ENCODE data around the gene OR4N2. TPM values are rescaled to one million over a fixed set of nuclear protein-coding genes. Genes with fewer than 3 reads are reported as not detected.
"Not testable (repeated sequence)": the region's sequence is repeated elsewhere in the genome, so short reads cannot be mapped to it uniquely, and the experiment has no call there.

OR4N2 gene
- polyA plus RNA-seq (not detected in 3 replicates), polyA minus RNA-seq (not detected in 3 replicates)
- polyA plus RNA-seq (2011; ENCODE audit: low read depth), result not detected
- polyA plus RNA-seq (2011; cell fraction: cytosol; rRNA removed), result not detected in 2 replicates
- polyA plus RNA-seq (2011; cell fraction: nucleus; rRNA removed), result not detected in 2 replicates
- not detected in 2 replicates for polyA plus RNA-seq (2012; ENCODE audit: low replicate concordance)
- polyA minus RNA-seq (2011; cell fraction: cytosol; rRNA and poly(A)+ RNA removed), result not detected
- not detected in 2 replicates for polyA minus RNA-seq (2011; cell fraction: nucleus; rRNA and poly(A)+ RNA removed)

GRCh38 chr14:19803470-19803869 is at the start of gene OR4N2:
TSS of gene OR4N2 (plus strand) at chr14:19803770. CDS start at chr14:19827449, 23,679 bp downstream.
- DNase-seq (ENCODE audit: low read depth, low spot score); H3K9ac ChIP-seq (ENCODE audit: control insufficient read depth, extremely low read depth, insufficient read depth, low read length); H3K27me3 ChIP-seq (ENCODE audit: control insufficient read depth, extremely low read depth, insufficient read depth, low read length); H3K36me3 ChIP-seq (ENCODE audit: control insufficient read depth in 2 of 2, extremely low read depth in 1 of 2, insufficient read depth in 2 of 2, low read length in 2 of 2); H3K4me3 ChIP-seq (ENCODE audit: control insufficient read depth in 2 of 3, extremely low read depth in 1 of 3, insufficient read depth in 2 of 3, low read depth in 1 of 3, low read length in 3 of 3); H3K27ac ChIP-seq (ENCODE audit: control insufficient read depth, insufficient read depth, low read length); H2AFZ ChIP-seq (ENCODE audit: control insufficient read depth, low read length); dilution Hi-C loops (cut with MboI; ENCODE audit: extremely low pct_ligation_motif_present, low sequenced_read_pairs); H3K4me1 ChIP-seq (ENCODE audit: control insufficient read depth, extremely low read depth, insufficient read depth, low read length); H3K9me1 ChIP-seq (ENCODE audit: control insufficient read depth, extremely low read depth, insufficient read depth, low read length); H4K20me1 ChIP-seq (ENCODE audit: control insufficient read depth, extremely low read depth, insufficient read depth, low read length); H3K79me2 ChIP-seq (ENCODE audit: control insufficient read depth, insufficient read depth, low read length); H3K4me2 ChIP-seq (ENCODE audit: control insufficient read depth, extremely low read depth, insufficient read depth, low read depth, low read length); FAIRE-seq: not testable (repeated sequence)
- peaks cover 11% of the 10 kb centered on the region for H3K9me3 ChIP-seq (ENCODE audit: control insufficient read depth, low read depth, low read length)

GRCh38 chr14:19754172-19754571 is 49.4 kb upstream of the OR4N2 start:
- TF ChIP-seq CTCF (optimal IDR thresholded peaks at IDR 0.05 in 1 of 3, IDR thresholded peaks at IDR 0.05 in 1 of 3, conservative IDR thresholded peaks at IDR 0.05 in 1 of 3; ENCODE audit: extremely low read depth in 1 of 3, insufficient read depth in 2 of 3, low read length in 3 of 3), result no peak
- no peak for TF ChIP-seq EZH2 (IDR thresholded peaks at IDR 0.05; ENCODE audit: low read length)
- Histone ChIP-seq H3K27me3 (ENCODE audit: control insufficient read depth, extremely low read depth, insufficient read depth, low read length) (no peaks in the 10 kb centered on the region), H3K36me3 (ENCODE audit: control insufficient read depth in 2 of 2, extremely low read depth in 1 of 2, insufficient read depth in 2 of 2, low read length in 2 of 2) (no peaks in the 10 kb centered on the region)

GRCh38 chr14:19771491-19771890 is 32.1 kb upstream of the OR4N2 start:
- H3K27ac ChIP-seq (ENCODE audit: control insufficient read depth, insufficient read depth, low read length); H3K9ac ChIP-seq (ENCODE audit: control insufficient read depth, extremely low read depth, insufficient read depth, low read length); DNase-seq (ENCODE audit: low read depth, low spot score); dilution Hi-C loops (cut with MboI; ENCODE audit: extremely low pct_ligation_motif_present, low sequenced_read_pairs); H3K9me1 ChIP-seq (ENCODE audit: control insufficient read depth, extremely low read depth, insufficient read depth, low read length); H2AFZ ChIP-seq (ENCODE audit: control insufficient read depth, low read length); H3K4me3 ChIP-seq (ENCODE audit: control insufficient read depth in 2 of 3, extremely low read depth in 1 of 3, insufficient read depth in 2 of 3, low read depth in 1 of 3, low read length in 3 of 3); FAIRE-seq; H3K9me3 ChIP-seq (ENCODE audit: control insufficient read depth, low read depth, low read length); H4K20me1 ChIP-seq (ENCODE audit: control insufficient read depth, extremely low read depth, insufficient read depth, low read length); H3K4me1 ChIP-seq (ENCODE audit: control insufficient read depth, extremely low read depth, insufficient read depth, low read length); H3K4me2 ChIP-seq (ENCODE audit: control insufficient read depth, extremely low read depth, insufficient read depth, low read depth, low read length); H3K79me2 ChIP-seq (ENCODE audit: control insufficient read depth, insufficient read depth, low read length); H3K36me3 ChIP-seq (ENCODE audit: control insufficient read depth in 2 of 2, extremely low read depth in 1 of 2, insufficient read depth in 2 of 2, low read length in 2 of 2); H3K27me3 ChIP-seq (ENCODE audit: control insufficient read depth, extremely low read depth, insufficient read depth, low read length): not testable (repeated sequence)

More at GRCh38 chr14:19754172-19754571, 49.4 kb upstream of the OR4N2 start:
- H3K4me1 ChIP-seq (ENCODE audit: control insufficient read depth, extremely low read depth, insufficient read depth, low read length), result no peaks in the 10 kb centered on the region
- no peak overlapping the region for H3K9ac ChIP-seq (ENCODE audit: control insufficient read depth, extremely low read depth, insufficient read depth, low read length)
- no peak overlapping the region for H3K4me2 ChIP-seq (ENCODE audit: control insufficient read depth, extremely low read depth, insufficient read depth, low read depth, low read length)
- H3K4me3 ChIP-seq (ENCODE audit: control insufficient read depth in 2 of 3, extremely low read depth in 1 of 3, insufficient read depth in 2 of 3, low read depth in 1 of 3, low read length in 3 of 3), result no peak overlapping the region
- no peaks in the 10 kb centered on the region for H4K20me1 ChIP-seq (ENCODE audit: control insufficient read depth, extremely low read depth, insufficient read depth, low read length)
- DNase-seq (ENCODE audit: low read depth, low spot score), result no peak
- FAIRE-seq, result no peak
- dilution Hi-C loops (cut with MboI; ENCODE audit: extremely low pct_ligation_motif_present, low sequenced_read_pairs), result no loop called here
- no peaks in the 10 kb centered on the region for H3K9me1 ChIP-seq (ENCODE audit: control insufficient read depth, extremely low read depth, insufficient read depth, low read length)
- H2AFZ ChIP-seq (ENCODE audit: control insufficient read depth, low read length), result no peak overlapping the region
- H3K9me3 ChIP-seq (ENCODE audit: control insufficient read depth, low read depth, low read length), result peaks cover 3% of the 10 kb centered on the region
- no peaks in the 10 kb centered on the region for H3K79me2 ChIP-seq (ENCODE audit: control insufficient read depth, insufficient read depth, low read length)
- no peak overlapping the region for H3K27ac ChIP-seq (ENCODE audit: control insufficient read depth, insufficient read depth, low read length)

Data from keratinocyte (primary cell).